ENCODE results near the gene MAMDC4. TPM values are rescaled to one million over a fixed set of nuclear protein-coding genes. Genes with fewer than 3 reads are reported as not detected.

MAMDC4 gene
- total and polyA plus RNA-seq, 2 of the 13 experiments (the other 11 are each of a cell fraction or from before 2014, with no cell fraction given) = 6.0 to 6.8 TPM

- TF ChIP-seq ZNF160 (CRISPR knock-in tag; IDR thresholded peaks at IDR 0.05) = no peak
- TF ChIP-seq ETV6 (CRISPR knock-in tag; conservative IDR thresholded peaks at IDR 0.05) = no peak
- TF ChIP-seq PHF5A (CRISPR knock-in tag; IDR thresholded peaks at IDR 0.05; ENCODE audit: low read depth, unreplicated experiment) = no peak
- TF ChIP-seq ZBTB1 (CRISPR knock-in tag; IDR thresholded peaks at IDR 0.05; ENCODE audit: borderline replicate concordance) = peak; percentile 16; the same call in 1 of the 2 replicates
- 0 out of 2 replicates have a peak, but pooled peaks have one; percentile 52 for TF ChIP-seq THAP9 (CRISPR knock-in tag; IDR thresholded peaks at IDR 0.05; ENCODE audit: borderline replicate concordance)
- no peak for TF ChIP-seq ZNF510 (CRISPR knock-in tag; IDR thresholded peaks at IDR 0.05; ENCODE audit: low read depth)
- no peak for TF ChIP-seq PLSCR1 (CRISPR knock-in tag; IDR thresholded peaks at IDR 0.05; ENCODE audit: borderline replicate concordance)
- TF ChIP-seq E2F1 (CRISPR knock-in tag; IDR thresholded peaks at IDR 0.05) = no peak
- peak; percentile 81; the same call in 1 of the 2 replicates for TF ChIP-seq ZNF451 (CRISPR knock-in tag; IDR thresholded peaks at IDR 0.05)
- TF ChIP-seq ZMAT3 (CRISPR knock-in tag; conservative IDR thresholded peaks at IDR 0.05) = no peak
- 0 out of 2 replicates have a peak, but pooled peaks have one; percentile 58 for TF ChIP-seq NFATC3 (CRISPR knock-in tag; IDR thresholded peaks at IDR 0.05)
- no peak for TF ChIP-seq HNRNPK (IDR thresholded peaks at IDR 0.05; ENCODE audit: low read depth, low read length, poor library complexity, severe bottlenecking)
- no peak for TF ChIP-seq HNF4G (IDR thresholded peaks at IDR 0.05; ENCODE audit: borderline replicate concordance, low read depth, low read length)
- no peak for TF ChIP-seq HNF4G (CRISPR knock-in tag; IDR thresholded peaks at IDR 0.05; ENCODE audit: borderline replicate concordance, low read depth)
- TF ChIP-seq ETS1 (CRISPR knock-in tag; IDR thresholded peaks at IDR 0.05) = no peak
- TF ChIP-seq ZNF207 (IDR thresholded peaks at IDR 0.05; ENCODE audit: borderline replicate concordance) = no peak
- no peak for TF ChIP-seq ESRRA (CRISPR knock-in tag; IDR thresholded peaks at IDR 0.05; ENCODE audit: low read depth)
- no peak for TF ChIP-seq FOXK2 (IDR thresholded peaks at IDR 0.05)
- no peak for TF ChIP-seq TCF7L2 (IDR thresholded peaks at IDR 0.05; ENCODE audit: low read depth, low read length)
- TF ChIP-seq, protein P1, sequence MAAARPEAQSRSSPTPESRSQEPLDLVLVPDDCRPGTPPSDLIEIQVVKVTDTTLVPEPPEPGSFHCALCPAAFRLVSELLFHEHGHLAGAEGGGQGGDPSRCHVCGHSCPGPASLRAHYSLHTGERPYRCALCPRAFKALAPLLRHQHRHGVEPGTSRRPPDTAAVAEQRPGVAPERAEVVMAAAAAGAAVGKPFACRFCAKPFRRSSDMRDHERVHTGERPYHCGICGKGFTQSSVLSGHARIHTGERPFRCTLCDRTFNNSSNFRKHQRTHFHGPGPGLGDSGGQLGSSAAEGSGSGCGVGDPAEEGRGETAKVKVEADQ (CRISPR knock-in tag; IDR thresholded peaks at IDR 0.05; ENCODE audit: borderline replicate concordance) = no peak
Measured at GRCh38 chr9:136886610-136887597, 34.8 kb downstream of the MAMDC4 start (continued).
